Right cardiac atrium (tissue), 5 donors: ENCODE results near the gene SLC35C1. TPM values are rescaled to one million over a fixed set of nuclear protein-coding genes. Genes with fewer than 3 reads are reported as not detected.

Experiments
- ATAC-seq, 2 donors: fragments of 200-7000 bp; cut with Tn5 transposase; one replicate each; pipeline versions ENCODE4 v1.8.0 to v1.9.1; 2020; ENCODE audit warnings: moderate library complexity in 2 of 2, mild to moderate bottlenecking in 1 of 2
- DNase-seq, 3 donors: peaks; one replicate each; pipeline ENCODE4 v3.0.0-alpha.2; 2020
- H3K27ac ChIP-seq: one replicate; pipeline ENCODE4 v1.5.1; 2013; ENCODE audit warnings: mild to moderate bottlenecking, low read length, control low read depth, moderate library complexity
- H3K27me3 ChIP-seq: one replicate; pipeline ENCODE4 v1.6.1; 2013; ENCODE audit not compliant: control insufficient read depth, insufficient read depth
- H3K4me1 ChIP-seq: one replicate; pipeline ENCODE4 v1.6.1; 2013; ENCODE audit warnings: low read length; ENCODE audit not compliant: control insufficient read depth, insufficient read depth
- H3K4me3 ChIP-seq: one replicate; pipeline ENCODE4 v1.5.1; 2013; ENCODE audit warnings: low read length, control low read depth
- H3K9me3 ChIP-seq: one replicate; pipeline ENCODE4 v1.6.1; 2013; ENCODE audit warnings: low read length; ENCODE audit not compliant: control insufficient read depth
- WGBS: extraction: QIAGEN DNeasy Blood & Tissue Kit; methylation state at CpG from one replicate; pipeline ENCODE4 v1.1.7; 2013; 5-methylcytosine and 5-hydroxymethylcytosine counted together
- intact Hi-C, 4 donors: fragments of 100-400 bp; cut with DNase I; formaldehyde crosslinking; loops; one replicate each; pipeline versions ENCODE4 v1.11.0 to v1.14.0; 2022 to 2023
- polyA plus RNA-seq: library from polyadenylated mRNA; stranded (reverse); fragments of 200-250 nt; gene quantifications from one replicate; pipeline ENCODE4 v1.2.3, GENCODE V29; 2013
- total RNA-seq, 4 donors: library from RNA; stranded (reverse); fragmentation: NEBNext Ultra II Directional; extraction: Animal tissue kit (Norgen Biotek cat#: 25700); gene quantifications; one replicate each; pipeline ENCODE4 v1.2.1, GENCODE V29; 2021
- donor health status: healthy with polysubstance abuse.
- donor health status: DM: no; HTN: yes; CAD: no.
- donor health status: DM: no; HTN: no; CAD: no.
- donor health status: DM: no; HTN: yes; CAD: no; lungs with severe emphysema.
- donor health status: DM: yes; HTN: yes; CAD: no.

Gene SLC35C1
- total and polyA plus RNA-seq, 5 donors = 7.3 to 11.4 (median 8.9) TPM

GRCh38 chr11:45858751-45859398 lies 53.9 kb downstream of the SLC35C1 start:
- Histone ChIP-seq H3K27me3 (no peaks in the 10 kb centered on the region), H3K4me3 (no peak overlapping the region), H3K4me1 (peaks cover 35% of the 10 kb centered on the region), H3K9me3 (no peaks in the 10 kb centered on the region), H3K27ac (peak overlapping the region; percentile 94)
- DNase-seq (no peak), ATAC-seq (no peak)
- intact Hi-C loops = no loop called here
- WGBS = 69% methylated on average over 5 of the region's 5 CpGs

DNA sequence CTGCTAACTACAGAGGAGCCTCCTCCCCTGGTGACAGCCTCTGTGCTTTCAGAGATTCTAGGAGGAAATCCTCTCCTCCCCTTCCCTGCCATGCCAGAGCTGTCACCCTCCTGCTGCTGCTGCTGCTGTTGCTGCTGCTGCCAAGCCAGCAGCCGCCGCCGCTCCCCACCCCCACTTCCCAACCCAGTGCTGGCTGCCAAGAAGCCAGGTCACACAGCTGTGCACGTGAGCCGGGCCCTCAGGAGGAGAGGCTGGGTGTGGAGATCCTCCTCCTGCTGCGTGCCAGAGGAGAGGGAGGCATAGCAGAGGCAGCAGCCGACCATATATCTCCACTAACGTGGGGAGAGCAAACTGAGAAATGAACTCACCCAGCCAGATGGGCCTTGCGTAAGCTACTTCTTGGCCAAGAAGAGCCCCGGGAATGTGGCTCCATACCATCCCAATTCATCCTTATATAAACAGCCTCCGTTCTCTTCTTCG lies 54.8 kb downstream of the SLC35C1 start:
- intact Hi-C loops = no loop called here
- no peaks in the 10 kb centered on the region for H3K9me3 ChIP-seq
- no peak overlapping the region for H3K4me3 ChIP-seq
- H3K4me1 ChIP-seq = peaks cover 35% of the 10 kb centered on the region
- no peaks in the 10 kb centered on the region for H3K27me3 ChIP-seq
- peak overlapping the region; percentile 94 for H3K27ac ChIP-seq
- DNase-seq (peak; percentile 95 to 99 (median 97)), ATAC-seq (peak; percentile 89 to 91)
- 21% methylated on average over 12 of the region's 12 CpGs for whole genome bisulfite sequencing

DNA sequence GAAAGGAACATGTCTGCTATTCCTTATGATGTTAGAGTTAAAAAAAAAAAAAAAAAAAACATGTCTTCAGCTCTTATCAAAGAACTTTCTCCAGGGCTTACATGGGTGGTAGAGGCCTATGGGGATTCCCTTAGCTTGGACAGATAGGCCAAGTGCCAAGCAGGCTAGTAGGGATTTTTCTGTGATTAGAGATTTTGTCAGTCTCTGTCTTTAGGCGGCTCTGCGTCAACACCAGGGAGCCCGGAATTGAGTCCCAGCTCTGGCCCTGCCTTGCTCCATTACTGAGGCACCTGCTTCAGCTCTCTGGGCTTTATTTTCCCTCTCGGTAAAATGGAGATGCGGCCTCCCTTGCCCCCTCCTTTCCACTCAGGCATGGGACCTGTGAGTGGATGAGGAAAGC lies 55.4 kb downstream of the SLC35C1 start:
- peak overlapping the region; percentile 79 for H3K27ac ChIP-seq
- DNase-seq = no peak
- WGBS = 65% methylated on average over 5 of the region's 5 CpGs
- intact Hi-C loops = no loop called here
- H3K27me3 ChIP-seq = no peaks in the 10 kb centered on the region
- no peak for ATAC-seq
- H3K4me1 ChIP-seq = peaks cover 30% of the 10 kb centered on the region
- H3K9me3 ChIP-seq = no peaks in the 10 kb centered on the region
- H3K4me3 ChIP-seq = no peak overlapping the region

GRCh38 chr11:45860764-45861510 lies 56.0 kb downstream of the SLC35C1 start:
- intact Hi-C loops = no loop called here
- 62% methylated on average over 10 of the region's 10 CpGs for WGBS
- peak in 1 of 3 donors; percentile 70 for DNase-seq

More at GRCh38 chr11:45860764-45861510, 56.0 kb downstream of the SLC35C1 start:
- Histone ChIP-seq H3K4me1 (peaks cover 27% of the 10 kb centered on the region), H3K9me3 (no peaks in the 10 kb centered on the region), H3K27ac (peak overlapping the region; percentile 79), H3K4me3 (no peak overlapping the region), H3K27me3 (no peaks in the 10 kb centered on the region)
- no peak for ATAC-seq

Other genes starting within 250 kb of the SLC35C1 start
- 1 to 10 TPM; 2.4 to 7.0 (median 3.3) TPM for gene CHST1, start 139.5 kb upstream of the SLC35C1 start, total RNA-seq
- 2.7 TPM for gene CHST1, start 139.5 kb upstream of the SLC35C1 start, polyA plus RNA-seq
- gene CRY2, start 42.3 kb downstream of the SLC35C1 start, total RNA-seq = 10 to 100 TPM; 67.7 to 82.1 (median 74.4) TPM
- 34.3 TPM for gene CRY2, start 42.3 kb downstream of the SLC35C1 start, polyA plus RNA-seq
- 1 to 10 TPM; 5.8 to 7.4 (median 6.3) TPM for gene MAPK8IP1, start 80.5 kb downstream of the SLC35C1 start, total RNA-seq
- gene MAPK8IP1, start 80.5 kb downstream of the SLC35C1 start, polyA plus RNA-seq = 6.4 TPM
- under 1 TPM in 3 of 4 donors, not detected in 1; 0.42 to 0.68 (median 0.50) TPM for gene FREY1, start 102.1 kb downstream of the SLC35C1 start, total RNA-seq
- 0.18 TPM for gene FREY1, start 102.1 kb downstream of the SLC35C1 start, polyA plus RNA-seq
- gene PEX16, start 112.7 kb downstream of the SLC35C1 start, total RNA-seq = 10 to 100 TPM; 14.3 to 17.7 (median 15.9) TPM
- 16.7 TPM for gene PEX16, start 112.7 kb downstream of the SLC35C1 start, polyA plus RNA-seq
- gene LARGE2, start 117.5 kb downstream of the SLC35C1 start, total RNA-seq = under 1 TPM in 3 of 4 donors, not detected in 1; 0.18 to 0.48 (median 0.20) TPM
- gene LARGE2, start 117.5 kb downstream of the SLC35C1 start, polyA plus RNA-seq = 0.32 TPM